GM13976 (cell line): ENCODE results near the gene NREP.

ENCODE experiments used
- DNase-seq: peaks from one replicate; pipeline ENCODE4 v3.0.0; 2012; ENCODE audit warnings: low spot score
- CTCF ChIP-seq: IDR thresholded peaks from 2 replicates; pipeline ENCODE4 v1.5.1; 2012; ENCODE audit warnings: borderline replicate concordance, mild to moderate bottlenecking; ENCODE audit not compliant: insufficient read depth; ENCODE audit errors: extremely low read depth, missing control alignments, control extremely low read depth
- in situ Hi-C: fragments of 300-500 bp; cut with MboI; formaldehyde crosslinking; loops from one replicate; pipeline ENCODE4 v1.12.0; 2022; ENCODE audit warnings: low sequenced_read_pairs, mixed read lengths, inconsistent platforms; ENCODE audit not compliant: unreplicated experiment

NREP gene, protein sequence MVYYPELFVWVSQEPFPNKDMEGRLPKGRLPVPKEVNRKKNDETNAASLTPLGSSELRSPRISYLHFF

DNA sequence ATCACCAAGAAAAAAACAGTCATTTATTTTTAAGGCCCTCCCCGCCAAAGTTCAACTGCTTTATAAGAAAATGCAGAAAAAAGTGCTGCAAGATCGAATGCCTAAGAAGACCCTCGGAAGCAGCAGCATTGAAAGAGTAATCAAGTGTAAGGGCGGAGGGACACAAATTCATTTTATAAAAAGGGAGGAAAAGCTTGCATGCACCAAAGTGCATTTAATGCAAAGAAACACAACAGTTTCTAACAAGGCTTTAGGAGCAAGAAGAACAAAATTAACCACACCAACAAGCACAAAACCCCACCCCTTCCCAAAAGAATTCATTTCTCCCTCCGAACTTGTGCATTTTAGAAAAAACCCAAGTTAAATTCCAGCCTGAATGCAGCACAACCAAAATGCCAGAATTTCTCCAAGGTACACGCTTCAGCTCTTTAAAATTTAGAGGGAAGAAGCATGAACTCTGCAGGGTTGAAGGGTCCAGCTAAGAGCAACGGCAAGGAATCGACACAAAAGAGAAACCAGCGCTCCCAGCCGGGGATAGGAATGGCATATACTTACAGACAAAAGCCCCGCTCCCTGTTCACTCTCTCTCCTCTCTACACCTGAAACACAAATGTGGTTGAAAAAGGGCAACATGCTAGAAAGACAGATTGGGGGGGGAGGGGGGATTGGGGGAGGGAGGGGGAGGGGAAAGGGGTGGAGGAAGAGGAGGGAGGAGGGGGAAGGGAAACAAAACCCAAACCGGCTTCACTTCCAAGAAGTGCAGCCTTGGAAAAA, at the start of gene NREP:
Gene NREP (minus strand): TSS at position 614 of the 774 bp plus-strand sequence. CDS start 1,422 bp downstream, outside the sequence.
- DNase-seq = no peak
- no peak for TF ChIP-seq CTCF
- in situ Hi-C loops = no loop called here

GRCh38 chr5:111806753-111807152, 49.8 kb upstream of the NREP start:
- no peak for TF ChIP-seq CTCF
- DNase-seq = no peak
- in situ Hi-C loops = no loop called here

DNA sequence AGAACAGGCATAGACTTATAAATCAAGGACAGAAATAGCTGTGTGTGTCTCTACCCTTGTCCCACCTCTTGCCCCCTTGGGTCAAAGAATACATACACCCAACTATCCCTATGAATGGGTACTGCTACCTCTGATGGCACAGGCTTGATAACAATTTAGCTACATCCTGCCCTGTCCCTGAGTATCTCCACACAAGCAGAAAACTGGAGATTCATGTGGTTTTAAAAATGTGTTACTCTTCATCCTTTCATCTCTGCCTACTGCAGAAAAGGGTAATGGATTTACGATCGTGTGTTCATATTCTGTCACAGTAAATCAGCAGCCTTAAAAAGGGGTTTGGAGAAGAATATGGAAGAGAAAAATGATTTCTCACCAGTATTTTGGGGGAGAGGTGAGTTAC, 49.2 kb upstream of the NREP start:
- TF ChIP-seq CTCF = no peak
- in situ Hi-C loops = no loop called here
- no peak for DNase-seq

DNA sequence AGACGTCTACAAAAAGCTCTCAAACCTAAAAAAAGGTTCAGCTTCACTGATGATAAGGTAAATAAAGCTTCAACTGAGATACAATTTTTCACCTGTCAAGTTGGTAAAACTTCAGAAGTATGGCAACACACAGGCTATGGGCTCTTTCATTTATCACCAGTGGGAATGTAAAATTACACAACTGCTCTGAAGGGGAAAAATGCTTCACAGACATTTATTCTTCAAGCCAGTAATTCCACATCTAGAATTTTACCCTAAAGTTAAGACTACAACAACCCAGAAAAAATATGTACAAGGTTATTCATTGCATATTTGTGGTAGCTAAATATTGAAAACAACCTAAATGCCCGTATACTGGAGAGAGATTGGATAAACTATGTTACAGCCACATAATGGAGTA, 48.1 kb upstream of the NREP start:
- in situ Hi-C loops = no loop called here
- DNase-seq = no peak
- TF ChIP-seq CTCF = no peak

GRCh38 chr5:111800351-111800750, 43.4 kb upstream of the NREP start:
- in situ Hi-C loops = no loop called here
- no peak for DNase-seq
- TF ChIP-seq CTCF = no peak

GRCh38 chr5:111795142-111795541, 38.1 kb upstream of the NREP start:
- DNase-seq = no peak
- TF ChIP-seq CTCF = no peak
- in situ Hi-C loops = no loop called here
